ENCODE results near the gene BCL2.

The BCL2 gene

DNA sequence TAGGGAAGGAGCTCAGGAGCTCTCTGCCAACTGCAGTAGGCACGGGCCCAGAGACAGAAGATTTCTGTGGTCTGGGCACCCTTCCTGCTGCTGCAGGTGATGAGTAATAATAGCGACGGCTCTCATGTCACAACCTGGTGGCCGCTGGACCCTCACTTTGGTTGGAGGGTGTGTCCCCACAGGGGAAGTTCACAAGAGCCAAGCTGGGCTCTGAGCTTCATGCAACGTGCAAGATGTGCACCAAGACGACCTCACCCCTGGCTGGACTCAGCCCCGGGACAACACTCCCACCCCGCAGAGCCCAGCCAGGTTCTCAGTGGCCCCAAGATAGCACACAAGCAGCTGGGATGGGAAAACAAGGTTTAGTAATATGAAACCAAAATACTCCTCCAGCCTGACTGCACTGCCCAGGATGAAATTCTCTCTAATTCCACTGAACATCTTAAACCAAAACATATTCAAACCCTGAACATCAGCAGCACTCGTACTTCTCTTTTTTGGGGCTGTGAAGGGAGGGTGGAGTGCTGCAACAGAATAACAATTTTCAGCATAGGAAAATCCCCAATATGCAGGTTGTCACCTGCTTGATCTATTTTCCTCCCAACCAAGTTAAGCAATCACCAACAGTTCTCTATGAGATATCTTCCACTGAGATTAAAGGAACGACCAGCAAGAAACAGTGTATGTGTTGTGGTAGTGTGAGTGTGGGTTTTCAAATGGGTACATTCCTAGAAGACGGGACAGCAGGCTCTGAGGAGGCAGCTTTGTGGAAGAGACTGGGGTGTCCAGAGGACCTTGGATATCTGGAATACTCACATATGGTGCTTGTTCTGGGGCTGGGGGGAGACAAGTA is 26.5 kb downstream of the BCL2 start:
- H3K4me3 ChIP-seq (ENCODE audit: low read depth, low read length): no peak overlapping the region
- DNase-seq (ENCODE audit: low read depth): no peak
- TF ChIP-seq, protein P1, sequence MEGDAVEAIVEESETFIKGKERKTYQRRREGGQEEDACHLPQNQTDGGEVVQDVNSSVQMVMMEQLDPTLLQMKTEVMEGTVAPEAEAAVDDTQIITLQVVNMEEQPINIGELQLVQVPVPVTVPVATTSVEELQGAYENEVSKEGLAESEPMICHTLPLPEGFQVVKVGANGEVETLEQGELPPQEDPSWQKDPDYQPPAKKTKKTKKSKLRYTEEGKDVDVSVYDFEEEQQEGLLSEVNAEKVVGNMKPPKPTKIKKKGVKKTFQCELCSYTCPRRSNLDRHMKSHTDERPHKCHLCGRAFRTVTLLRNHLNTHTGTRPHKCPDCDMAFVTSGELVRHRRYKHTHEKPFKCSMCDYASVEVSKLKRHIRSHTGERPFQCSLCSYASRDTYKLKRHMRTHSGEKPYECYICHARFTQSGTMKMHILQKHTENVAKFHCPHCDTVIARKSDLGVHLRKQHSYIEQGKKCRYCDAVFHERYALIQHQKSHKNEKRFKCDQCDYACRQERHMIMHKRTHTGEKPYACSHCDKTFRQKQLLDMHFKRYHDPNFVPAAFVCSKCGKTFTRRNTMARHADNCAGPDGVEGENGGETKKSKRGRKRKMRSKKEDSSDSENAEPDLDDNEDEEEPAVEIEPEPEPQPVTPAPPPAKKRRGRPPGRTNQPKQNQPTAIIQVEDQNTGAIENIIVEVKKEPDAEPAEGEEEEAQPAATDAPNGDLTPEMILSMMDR (IDR thresholded peaks at IDR 0.05; ENCODE audit: low read depth, low read length, missing control alignments): no peak

DNA sequence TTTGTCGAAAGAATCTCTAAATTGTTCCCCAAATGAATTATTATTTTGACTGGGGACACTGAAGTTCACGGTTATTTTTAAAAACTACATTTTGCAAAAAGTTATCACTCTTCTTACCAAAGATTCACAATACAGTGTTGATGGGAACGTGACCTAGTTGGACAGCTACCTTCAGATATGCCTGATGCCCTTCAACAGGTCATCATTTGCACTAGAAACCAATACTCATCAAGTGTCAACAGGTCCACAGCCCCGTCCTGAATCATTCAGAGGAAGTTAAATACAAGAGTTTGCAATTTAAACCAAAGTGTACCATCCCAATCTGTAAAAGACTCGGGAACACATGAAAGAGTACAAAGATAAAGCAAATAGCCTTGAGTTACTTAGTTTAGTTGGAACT is 28.3 kb downstream of the BCL2 start:
- H3K4me3 ChIP-seq (ENCODE audit: low read depth, low read length): no peak overlapping the region
- TF ChIP-seq, protein P1 (IDR thresholded peaks at IDR 0.05; ENCODE audit: low read depth, low read length, missing control alignments): no peak
- no peak for DNase-seq (ENCODE audit: low read depth)

DNA sequence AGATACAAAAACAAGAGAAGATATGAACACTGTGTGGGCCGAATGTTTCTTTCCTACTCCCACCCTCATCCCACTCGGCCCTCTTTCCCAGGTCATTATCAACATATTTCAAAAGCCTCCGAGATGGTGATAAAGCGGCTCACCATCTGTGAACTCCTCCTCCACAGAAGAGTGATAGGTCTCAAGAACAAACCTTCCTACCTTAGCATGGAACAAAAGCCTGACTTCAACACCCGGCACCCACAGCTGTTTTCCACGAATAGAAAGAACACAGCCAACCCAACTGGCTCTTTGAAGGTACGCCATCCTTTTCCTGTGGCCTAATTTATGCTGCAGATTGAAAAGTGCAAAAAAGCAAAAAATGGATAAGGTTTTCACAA is 28.8 kb downstream of the BCL2 start:
- TF ChIP-seq, protein P1 (IDR thresholded peaks at IDR 0.05; ENCODE audit: low read depth, low read length, missing control alignments): no peak
- DNase-seq (ENCODE audit: low read depth): no peak

DNA sequence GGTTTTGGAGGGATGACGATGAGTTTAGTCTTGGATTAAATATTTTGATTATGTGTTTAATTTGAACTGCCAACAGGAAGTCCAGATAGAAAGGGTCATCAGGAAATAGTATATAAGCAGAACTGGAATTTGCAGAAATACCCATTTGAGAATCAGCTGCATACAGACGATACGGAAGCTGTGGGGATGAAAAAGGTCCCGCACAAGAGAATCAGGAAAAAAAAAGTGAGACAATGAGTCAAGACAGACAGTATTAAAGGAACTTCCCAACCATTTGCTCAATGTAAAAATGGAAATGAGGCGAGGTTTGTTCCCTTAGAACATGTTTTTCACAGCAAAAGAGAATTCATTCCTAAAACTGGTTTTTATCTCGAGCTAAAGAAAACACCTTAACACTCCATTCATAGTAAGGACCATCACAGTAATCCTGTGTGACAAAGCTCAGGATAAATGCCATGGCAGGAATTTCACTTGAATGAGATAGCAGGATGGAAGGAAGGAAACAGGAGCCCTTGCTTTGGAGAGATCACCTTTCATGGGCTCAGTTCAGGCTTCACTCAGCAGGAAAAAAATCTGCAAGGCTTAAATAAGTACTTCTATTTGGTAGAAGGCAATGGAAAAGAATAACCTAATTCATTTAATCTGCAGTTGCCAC is 29.3 kb downstream of the BCL2 start:
- TF ChIP-seq, protein P1 (IDR thresholded peaks at IDR 0.05; ENCODE audit: low read depth, low read length, missing control alignments): no peak
- H3K4me3 ChIP-seq (ENCODE audit: low read depth, low read length): no peak overlapping the region
- no peak for DNase-seq (ENCODE audit: low read depth)

More for the DNA sequence above, 28.8 kb downstream of the BCL2 start:
- H3K4me3 ChIP-seq (ENCODE audit: low read depth, low read length): no peak overlapping the region

DNA sequence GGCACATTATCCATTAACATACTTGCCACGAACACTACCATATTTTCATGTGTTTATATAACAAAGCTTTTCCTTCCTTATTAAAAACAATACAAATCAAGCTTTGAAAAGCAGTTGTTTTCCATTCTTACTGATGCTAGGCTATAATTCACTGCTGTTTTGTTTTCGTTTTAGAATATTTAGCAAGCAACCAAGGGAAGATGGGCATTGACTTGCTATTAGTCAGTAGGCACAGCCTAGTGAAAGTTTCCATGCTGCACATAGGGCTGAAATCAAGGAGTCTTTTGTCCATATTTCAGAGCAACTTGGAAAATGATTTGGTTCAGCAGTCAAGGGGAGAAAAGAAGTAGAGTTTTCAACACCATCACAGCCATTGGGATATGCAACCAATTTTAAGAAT is 31.3 kb downstream of the BCL2 start:
- no peak overlapping the region for H3K4me3 ChIP-seq (ENCODE audit: low read depth, low read length)
- TF ChIP-seq, protein P1 (IDR thresholded peaks at IDR 0.05; ENCODE audit: low read depth, low read length, missing control alignments): no peak
- no peak for DNase-seq (ENCODE audit: low read depth)

DNA sequence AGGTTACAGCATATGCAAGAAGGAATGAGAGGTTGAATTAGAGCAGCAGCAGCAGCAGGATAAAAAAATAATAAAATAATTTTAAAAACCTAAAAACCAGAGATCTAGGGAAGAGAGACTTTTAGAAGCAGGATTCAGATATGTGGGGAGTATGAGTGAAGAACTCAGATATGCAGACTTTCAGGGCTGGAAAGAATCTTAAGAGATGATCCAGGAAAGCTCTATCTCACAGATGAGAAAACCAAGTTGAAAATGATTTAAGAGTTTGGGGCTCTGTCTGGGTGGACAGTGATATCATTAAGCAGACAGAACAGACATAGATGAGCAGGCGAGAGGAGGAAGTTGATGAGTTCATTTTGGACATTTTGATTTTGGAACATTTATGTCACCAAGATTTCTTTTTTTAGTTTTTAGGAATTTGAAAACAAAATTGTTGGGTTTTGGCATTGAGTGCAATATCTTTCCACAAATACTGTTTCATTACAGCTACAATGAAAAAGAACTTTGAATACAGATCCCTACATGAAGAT is 31.8 kb downstream of the BCL2 start:
- no peak overlapping the region for H3K4me3 ChIP-seq (ENCODE audit: low read depth, low read length)
- TF ChIP-seq, protein P1 (IDR thresholded peaks at IDR 0.05; ENCODE audit: low read depth, low read length, missing control alignments): no peak
- DNase-seq (ENCODE audit: low read depth): no peak

All from GM12864 (cell line).